OCI-LY1 (cell line): ENCODE measurements around the gene OGFOD1.

ENCODE experiments used
- CTCF ChIP-seq: fragments of 200-600 bp; sonication (generic), shearing (Covaris generic); IDR thresholded peaks from 2 replicates; pipeline ENCODE4 v1.5.1; 2017; ENCODE audit warnings: mild to moderate bottlenecking, antibody characterized with exemption, low read length, moderate library complexity, mixed read lengths
- EZH2 ChIP-seq: fragments of 200-600 bp; sonication (generic), shearing (Covaris generic); IDR thresholded peaks from 2 replicates; pipeline ENCODE4 v1.8.0; 2017; ENCODE audit warnings: borderline replicate concordance, mixed run types, mild to moderate bottlenecking, antibody characterized with exemption, low read length, moderate library complexity, mixed read lengths

DNA sequence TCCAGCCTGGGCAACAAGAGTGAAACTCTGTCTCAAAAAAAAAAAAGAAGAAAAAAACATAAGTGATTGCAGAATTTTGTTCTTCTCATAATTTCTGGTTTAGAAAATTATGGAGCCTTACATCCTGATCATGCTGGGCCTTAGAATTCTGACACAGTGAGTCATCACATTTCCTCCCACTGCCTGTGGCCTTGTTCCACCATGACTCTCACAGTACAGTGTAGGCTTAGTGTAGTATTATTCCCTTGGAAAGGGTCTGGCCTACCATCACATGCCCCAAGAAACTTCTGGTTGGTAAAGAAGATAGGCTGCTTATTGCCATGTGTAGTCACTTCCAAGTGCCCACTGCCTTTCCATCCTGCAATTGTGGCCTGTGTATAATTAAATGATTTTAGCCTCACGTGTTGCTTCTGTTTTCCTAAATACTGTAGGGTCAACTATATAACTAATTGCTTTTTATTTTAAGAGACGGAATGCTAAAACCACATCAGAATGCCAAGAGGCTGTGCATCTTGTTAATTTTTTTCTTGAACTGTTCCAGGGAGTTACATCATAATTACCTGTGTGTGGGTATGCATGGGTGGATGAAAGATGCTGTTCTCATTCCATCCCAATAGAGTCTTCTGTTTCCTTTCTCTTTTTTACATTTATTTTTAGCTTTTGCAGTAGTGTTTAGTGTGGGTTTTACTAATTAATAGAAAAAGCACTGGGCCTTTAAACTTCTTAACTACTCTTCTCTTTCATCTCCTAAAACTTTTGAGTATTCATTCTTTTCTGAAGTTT, 25.9 kb downstream of the OGFOD1 start:
- TF ChIP-seq CTCF (no peak), EZH2 (no peak)
